Epithelial cell of esophagus (primary cell): ENCODE data around the gene HSPB1.

Source experiments
- DNase-seq: peaks from one replicate; pipeline ENCODE4 v3.0.0; 2010; ENCODE audit warnings: low read depth
- H3K4me3 ChIP-seq: 2 replicates; pipeline ENCODE4 v1.5.1; 2011; ENCODE audit warnings: mild to moderate bottlenecking, low read length, control low read depth
- TF ChIP-seq, protein P1 (sequence below): IDR thresholded peaks from 2 replicates; pipeline ENCODE4 v1.5.1; 2011; ENCODE audit warnings: low read depth, mild to moderate bottlenecking, low read length, control low read depth, inconsistent platforms; ENCODE audit not compliant: insufficient read depth; ENCODE audit errors: missing control alignments

Gene HSPB1

DNA sequence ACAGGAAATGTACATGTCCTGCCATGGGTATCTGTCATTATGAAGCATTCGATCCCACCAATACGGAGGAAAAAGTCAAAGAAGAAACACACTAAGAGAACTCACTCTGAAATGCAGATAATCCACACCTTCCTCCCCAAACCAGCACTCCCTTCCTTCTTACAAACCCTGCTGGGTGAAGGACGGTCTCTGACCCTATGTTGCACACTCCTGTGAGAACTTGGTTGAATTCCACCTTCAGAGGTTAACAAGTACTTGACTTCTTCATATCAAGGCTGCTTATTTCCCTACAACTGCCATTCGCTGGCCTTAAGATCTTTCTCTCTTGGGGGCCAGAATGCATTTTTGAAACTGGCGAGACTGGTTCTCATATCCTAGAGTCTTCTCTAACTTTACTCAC, 39.7 kb downstream of the HSPB1 start:
- no peak overlapping the region for H3K4me3 ChIP-seq
- TF ChIP-seq, protein P1, sequence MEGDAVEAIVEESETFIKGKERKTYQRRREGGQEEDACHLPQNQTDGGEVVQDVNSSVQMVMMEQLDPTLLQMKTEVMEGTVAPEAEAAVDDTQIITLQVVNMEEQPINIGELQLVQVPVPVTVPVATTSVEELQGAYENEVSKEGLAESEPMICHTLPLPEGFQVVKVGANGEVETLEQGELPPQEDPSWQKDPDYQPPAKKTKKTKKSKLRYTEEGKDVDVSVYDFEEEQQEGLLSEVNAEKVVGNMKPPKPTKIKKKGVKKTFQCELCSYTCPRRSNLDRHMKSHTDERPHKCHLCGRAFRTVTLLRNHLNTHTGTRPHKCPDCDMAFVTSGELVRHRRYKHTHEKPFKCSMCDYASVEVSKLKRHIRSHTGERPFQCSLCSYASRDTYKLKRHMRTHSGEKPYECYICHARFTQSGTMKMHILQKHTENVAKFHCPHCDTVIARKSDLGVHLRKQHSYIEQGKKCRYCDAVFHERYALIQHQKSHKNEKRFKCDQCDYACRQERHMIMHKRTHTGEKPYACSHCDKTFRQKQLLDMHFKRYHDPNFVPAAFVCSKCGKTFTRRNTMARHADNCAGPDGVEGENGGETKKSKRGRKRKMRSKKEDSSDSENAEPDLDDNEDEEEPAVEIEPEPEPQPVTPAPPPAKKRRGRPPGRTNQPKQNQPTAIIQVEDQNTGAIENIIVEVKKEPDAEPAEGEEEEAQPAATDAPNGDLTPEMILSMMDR = no peak
- no peak for DNase-seq

DNA sequence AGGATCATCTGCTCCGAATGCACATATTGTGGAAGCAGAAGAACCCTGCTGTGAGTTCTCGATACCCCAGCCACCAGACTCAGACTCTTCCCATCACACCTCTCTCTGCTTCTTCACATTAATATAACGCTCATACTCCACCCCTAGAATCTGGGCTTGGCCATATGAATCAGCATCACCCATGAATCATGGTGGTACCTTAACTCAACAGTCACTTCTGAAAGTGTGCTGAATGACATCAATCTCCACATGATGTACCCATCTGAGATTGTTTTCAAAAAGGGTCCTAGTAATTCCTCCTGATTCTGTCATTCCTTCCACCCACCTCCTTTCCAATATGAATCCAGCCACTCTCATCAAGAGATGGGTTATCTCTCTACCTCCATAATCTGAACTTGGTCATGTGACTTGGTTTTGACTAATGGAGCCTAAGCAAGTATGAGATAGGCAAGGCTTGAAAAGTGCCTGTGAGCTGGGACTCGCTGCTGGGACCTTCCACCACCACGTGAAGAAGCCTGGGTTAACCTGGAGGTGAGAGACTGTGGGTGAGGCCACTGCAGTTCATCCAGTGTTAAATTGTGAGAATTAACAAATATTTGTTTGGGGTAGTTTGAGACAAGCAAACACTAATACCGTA, 40.9 kb downstream of the HSPB1 start:
- DNase-seq = peak; percentile 74
- TF ChIP-seq, protein P1 = no peak
- H3K4me3 ChIP-seq = no peak overlapping the region

DNA sequence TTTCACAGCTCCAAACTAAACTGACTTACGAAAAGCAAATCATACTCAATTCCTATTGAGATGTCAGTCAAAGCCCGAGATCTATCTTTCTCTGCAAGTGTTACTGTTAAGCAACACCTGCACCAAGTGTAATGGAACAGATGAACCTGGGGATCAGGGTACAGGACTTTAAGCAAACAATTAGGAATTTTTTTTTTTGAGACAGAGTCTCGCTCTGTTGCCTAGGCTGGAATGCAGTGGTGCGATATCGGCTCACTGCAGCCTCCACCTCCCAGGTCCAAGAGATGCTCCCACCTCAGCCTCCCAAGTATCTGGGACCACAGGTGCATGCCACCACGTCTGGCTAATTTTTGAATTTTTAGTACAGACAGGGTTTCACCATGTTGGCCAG, 41.5 kb downstream of the HSPB1 start:
- no peak for DNase-seq
- no peak overlapping the region for H3K4me3 ChIP-seq
- TF ChIP-seq, protein P1 = no peak

- no peak for DNase-seq
- TF ChIP-seq, protein P1 = no peak
- H3K4me3 ChIP-seq = no peak overlapping the region
These were observed 43.6 kb downstream of the HSPB1 start for GRCh38 chr7:76346097-76346496.

- H3K4me3 ChIP-seq = no peak overlapping the region
- DNase-seq = no peak
- TF ChIP-seq, protein P1 = no peak
These were observed 44.3 kb downstream of the HSPB1 start for GRCh38 chr7:76346778-76347177.

- H3K4me3 ChIP-seq = no peak overlapping the region
These were observed 45.2 kb downstream of the HSPB1 start for GRCh38 chr7:76347710-76348109.

More at GRCh38 chr7:76347710-76348109, 45.2 kb downstream of the HSPB1 start:
- DNase-seq = no peak
- TF ChIP-seq, protein P1 = no peak
